NCI-H446 (cell line): ENCODE data around the gene SMIM5.

Experiments
- DNase-seq, 2 experiments: peaks; one replicate each; lab custom pipeline; 2025; lab: John Stamatoyannopoulos, UW

Gene SMIM5

DNA sequence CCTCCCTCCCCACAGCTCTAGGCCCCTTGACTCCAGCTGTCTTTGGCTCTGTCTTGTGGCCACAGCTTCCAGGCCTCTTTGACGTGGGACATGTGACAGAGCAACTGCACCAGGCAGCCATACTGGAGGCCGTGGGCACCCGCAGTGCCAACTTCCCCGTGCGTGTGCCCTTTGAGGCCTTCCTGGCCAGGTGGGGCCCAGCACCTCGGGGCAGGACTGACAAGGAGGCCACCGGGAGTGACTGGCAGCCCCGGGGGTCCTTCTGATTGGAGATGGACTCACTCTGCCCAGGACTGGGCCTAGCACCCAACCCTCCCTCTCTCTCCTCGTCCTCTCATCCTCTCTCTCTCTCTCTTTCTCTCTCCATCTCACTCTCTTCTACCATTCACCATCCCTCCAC, 30.1 kb upstream of the SMIM5 start:
- DNase-seq = no peak

GRCh38 chr17:75604034-75604695, 29.1 kb upstream of the SMIM5 start:
- DNase-seq = no peak

- DNase-seq = no peak
Measured at GRCh38 chr17:75605790-75606189, 27.4 kb upstream of the SMIM5 start.

DNA sequence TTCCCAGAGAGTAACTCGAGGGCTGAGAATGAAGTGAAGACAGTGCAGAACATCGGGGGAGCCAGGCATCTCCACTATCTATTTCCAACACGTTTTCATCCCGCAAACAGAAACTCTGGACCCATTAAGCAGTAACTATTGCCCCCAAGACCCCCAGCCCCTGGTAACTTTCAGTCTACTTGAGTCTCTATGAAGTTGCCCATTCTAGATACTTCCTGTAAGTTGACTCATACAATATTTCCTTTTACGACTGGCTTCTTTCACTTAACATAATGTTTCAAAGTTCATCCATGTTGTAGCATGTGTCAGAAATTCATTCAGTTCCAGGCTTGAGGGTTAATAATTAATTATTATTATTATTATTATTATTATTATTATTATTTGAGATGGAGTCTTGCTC, 26.1 kb upstream of the SMIM5 start:
- no peak for DNase-seq

DNA sequence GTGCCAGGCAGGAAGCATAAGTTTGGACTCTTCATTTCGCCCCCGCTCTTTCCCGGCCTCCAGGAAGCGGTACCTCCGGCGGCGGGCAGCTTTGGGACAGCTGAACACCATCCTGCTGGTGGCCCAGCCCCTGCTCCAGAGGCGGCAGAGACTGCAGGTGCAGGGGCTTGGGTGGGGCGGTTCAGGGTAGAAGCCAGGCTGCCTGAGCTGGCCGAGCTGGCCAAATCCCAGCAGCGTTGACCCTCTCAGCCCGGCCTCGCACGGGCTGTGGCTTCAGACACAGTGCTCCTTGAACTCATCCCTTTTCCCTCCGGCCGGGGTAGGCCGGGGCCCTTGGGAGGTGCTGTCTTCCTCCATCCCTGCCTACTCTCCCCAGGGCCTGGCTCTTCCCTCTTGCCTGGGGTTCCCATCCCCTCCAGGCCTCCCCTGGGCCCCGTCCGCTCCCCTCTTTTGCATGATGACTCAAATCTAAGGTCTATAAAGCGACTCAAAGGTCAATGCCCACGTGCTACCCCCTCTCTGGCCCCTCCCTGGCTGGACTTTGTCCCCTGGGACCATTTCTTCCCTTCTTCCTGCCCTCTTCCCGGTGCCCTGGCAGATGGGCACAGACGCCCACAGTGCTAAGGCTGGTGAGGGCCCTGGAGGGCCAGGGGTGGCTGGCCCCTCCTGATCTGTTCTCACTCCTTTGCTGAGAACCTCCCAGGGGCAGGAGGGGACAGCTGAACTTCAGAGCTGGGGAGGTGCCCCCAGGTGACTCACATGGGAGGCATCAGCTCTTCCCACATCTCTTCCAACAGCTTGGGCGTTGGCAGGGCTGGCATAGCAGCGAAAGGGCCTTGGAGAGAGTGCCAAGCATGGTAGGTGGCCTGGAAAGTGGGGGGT, 22.9 kb upstream of the SMIM5 start:
- no peak for DNase-seq

GRCh38 chr17:75611851-75612429, 21.3 kb upstream of the SMIM5 start:
- no peak for DNase-seq

DNA sequence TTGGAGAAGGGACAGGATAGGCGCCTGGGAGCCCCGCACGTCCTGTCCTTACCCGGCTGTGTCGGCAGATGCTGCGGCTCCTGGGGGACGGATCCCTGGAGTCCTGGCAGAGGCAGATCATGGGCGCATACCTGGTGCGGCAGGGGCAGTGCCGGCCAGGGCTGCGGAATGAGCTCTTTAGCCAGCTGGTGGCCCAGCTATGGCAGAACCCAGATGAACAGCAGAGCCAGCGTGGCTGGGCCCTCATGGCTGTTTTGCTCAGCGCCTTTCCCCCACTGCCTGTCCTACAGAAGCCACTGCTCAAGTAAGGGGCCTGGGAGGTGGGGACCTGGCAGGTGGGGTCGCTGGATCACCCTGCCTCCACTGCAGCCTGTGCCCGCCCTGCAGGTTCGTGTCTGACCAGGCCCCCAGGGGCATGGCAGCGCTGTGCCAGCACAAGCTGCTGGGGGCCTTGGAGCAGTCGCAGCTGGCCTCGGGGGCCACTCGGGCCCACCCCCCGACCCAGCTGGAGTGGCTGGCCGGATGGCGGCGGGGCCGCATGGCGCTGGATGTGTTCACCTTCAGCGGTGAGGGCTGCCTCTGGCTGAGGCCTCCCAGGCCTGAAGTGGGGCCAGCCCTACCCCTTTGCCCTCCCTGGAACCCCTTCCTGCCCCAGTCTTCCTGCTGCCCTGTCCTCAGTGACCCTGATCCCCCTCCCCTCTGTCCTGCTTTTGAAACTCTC, 20.2 kb upstream of the SMIM5 start:
- DNase-seq = no peak

- no peak for DNase-seq
Measured at GRCh38 chr17:75614006-75614405, 19.2 kb upstream of the SMIM5 start.

- DNase-seq = no peak
Measured at GRCh38 chr17:75614556-75615270, 18.5 kb upstream of the SMIM5 start.

GRCh38 chr17:75615301-75615700, 17.9 kb upstream of the SMIM5 start:
- no peak for DNase-seq

DNA sequence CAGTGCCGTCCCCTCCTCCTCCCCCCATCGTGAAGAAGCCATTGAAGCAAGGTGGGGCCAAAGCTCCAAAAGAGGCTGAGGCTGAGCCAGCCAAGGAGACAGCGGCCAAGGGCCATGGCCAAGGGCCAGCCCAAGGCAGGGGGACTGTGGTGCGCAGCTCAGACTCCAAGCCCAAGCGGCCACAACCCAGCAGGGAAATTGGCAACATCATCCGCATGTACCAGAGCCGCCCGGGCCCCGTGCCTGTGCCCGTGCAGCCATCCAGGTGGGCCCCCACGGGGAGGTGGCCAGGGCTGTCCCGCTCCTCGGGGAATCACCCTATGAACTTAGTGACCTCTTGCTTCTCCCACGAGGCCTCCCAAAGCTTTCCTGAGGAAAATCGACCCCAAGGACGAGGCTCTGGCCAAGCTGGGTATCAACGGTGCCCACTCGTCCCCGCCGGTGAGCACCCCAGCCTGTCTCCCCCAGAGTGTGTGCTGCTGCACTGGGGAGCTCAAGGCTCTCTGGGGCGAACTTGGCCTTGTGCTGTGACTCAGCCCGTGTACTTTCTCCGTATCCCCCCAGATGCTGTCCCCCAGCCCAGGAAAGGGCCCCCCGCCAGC, 16.6 kb upstream of the SMIM5 start:
- DNase-seq = peak in 1 of 2 experiments; percentile 26

DNA sequence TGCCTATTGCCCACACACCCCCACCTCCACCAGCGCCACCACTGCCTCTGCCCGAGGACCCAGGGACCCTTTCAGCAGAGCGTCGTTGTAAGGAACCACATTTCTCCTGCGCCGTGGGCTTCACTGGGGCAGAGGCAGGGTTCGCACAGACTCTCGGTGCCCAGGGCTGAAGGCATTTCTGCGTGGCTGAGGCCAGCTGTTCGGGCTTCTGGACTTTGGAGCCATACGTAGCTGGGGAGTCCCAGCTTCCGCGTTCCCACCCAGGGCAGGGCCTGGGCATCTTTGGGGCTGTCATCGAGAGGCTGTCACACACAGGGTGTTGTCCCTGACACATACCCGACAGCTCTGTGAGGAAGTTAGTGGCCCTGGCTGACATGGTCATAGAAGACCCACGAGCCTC, 16.0 kb upstream of the SMIM5 start:
- no peak for DNase-seq

- no peak for DNase-seq
Measured at GRCh38 chr17:75617675-75618074, 15.6 kb upstream of the SMIM5 start.

DNA sequence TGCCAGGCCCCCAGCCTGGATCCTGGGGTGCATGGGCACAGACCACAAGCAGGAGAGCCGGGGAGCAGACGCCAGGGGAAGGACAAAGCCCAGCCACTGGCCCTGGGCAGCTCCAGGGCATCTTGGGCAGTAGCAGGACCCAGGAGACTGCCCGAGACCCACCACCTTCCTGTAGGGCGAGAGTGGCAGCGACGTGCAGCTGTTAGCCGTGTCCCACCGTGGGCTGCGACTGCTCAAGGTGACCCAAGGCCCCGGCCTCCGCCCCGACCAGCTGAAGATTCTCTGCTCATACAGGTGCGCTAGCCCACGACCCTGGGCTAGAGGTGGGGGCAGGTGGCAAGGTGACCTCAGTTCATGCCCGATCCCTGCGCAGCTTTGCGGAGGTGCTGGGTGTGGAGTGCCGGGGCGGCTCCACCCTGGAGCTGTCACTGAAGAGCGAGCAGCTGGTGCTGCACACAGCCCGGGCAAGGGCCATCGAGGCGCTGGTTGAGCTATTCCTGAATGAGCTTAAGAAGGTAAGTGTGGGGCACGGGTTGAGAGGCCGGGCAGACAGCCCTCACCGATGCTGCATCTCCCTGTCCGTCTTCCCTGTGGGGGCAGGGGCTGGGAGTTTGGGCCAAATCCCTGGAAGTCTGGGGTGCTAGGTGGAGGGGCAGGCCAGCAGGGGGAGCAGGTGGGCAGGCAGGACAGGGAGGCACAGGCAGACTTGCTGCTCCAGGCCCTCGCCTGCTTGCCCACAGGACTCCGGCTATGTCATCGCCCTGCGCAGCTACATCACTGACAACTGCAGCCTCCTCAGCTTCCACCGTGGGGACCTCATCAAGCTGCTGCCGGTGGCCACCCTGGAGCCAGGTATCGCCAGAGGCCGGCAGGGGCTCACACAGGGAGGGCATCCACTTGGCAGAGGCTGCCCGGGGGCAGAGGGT, 13.5 kb upstream of the SMIM5 start:
- peak in 1 of 2 experiments; percentile 25 for DNase-seq

GRCh38 chr17:75621489-75621888, 11.7 kb upstream of the SMIM5 start:
- no peak for DNase-seq

DNA sequence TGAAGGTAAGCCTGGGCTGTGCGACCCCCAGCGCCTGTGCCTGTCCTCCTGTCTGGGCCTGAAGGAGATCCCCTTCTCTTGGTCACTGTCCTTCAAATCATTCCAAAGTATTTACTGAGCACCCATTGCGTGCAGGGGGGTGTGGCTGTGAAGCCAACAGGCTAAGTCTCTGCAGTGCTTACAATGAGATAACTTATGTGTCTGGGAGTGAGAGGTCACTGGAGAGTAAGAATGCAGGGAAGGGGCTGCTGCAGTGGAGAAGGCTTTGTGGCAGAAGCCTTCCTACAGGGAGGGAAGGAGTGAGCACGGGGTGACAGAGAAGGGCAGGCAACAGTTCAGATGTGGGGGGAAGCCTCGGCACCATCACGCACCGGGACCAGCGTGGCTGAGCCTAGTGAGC, 11.2 kb upstream of the SMIM5 start:
- DNase-seq = no peak

GRCh38 chr17:75622771-75623273, 10.4 kb upstream of the SMIM5 start:
- DNase-seq = no peak

- DNase-seq = no peak
Measured at GRCh38 chr17:75623386-75623785, 9.8 kb upstream of the SMIM5 start.

DNA sequence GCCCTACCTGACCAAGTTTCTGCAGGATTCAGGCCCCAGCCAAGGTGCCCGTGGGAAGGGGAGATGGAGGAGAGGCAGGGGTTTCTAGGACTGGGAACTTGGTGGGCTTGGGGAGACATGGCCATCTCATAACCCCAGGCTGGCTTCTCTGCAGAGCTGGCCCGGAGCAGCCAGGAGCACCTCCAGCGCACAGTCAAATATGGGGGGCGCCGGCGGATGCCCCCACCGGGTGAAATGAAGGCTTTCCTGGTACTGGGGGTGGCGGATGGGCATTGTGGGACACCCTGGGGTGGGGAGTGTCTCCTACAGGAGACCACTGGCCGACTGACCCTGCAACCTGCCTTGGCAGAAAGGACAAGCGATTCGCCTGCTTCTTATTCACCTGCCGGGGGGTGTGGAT, 9.2 kb upstream of the SMIM5 start:
- DNase-seq = no peak

- no peak for DNase-seq
Measured at GRCh38 chr17:75624714-75625345, 8.4 kb upstream of the SMIM5 start.
